SK-N-SH treated with all-trans-retinoic acid at 6 μM for 48 hours (cell line): ENCODE measurements around the gene SLC6A3.
A peak's percentile ranks its signal among the peaks of the same experiment; 100 is the strongest.

Experiments used
- ATAC-seq: fragments of 200-7000 bp; cut with Tn5 transposase; 3 replicates; pipeline ENCODE4 v1.9.1; 2020; ENCODE audit warnings: mild to moderate bottlenecking, moderate library complexity
- ARNTL ChIP-seq: fragments of 450-650 bp; formaldehyde crosslinking; IDR thresholded peaks from 2 replicates; pipeline ENCODE4 v1.5.0; 2020; ENCODE audit warnings: low read depth, mild to moderate bottlenecking, moderate library complexity, borderline replicate concordance
- BACH2 ChIP-seq: fragments of 250-450 bp; sonication (Bioruptor Pico); IDR thresholded peaks from 2 replicates; pipeline ENCODE4 v1.9.0; 2021; ENCODE audit warnings: mild to moderate bottlenecking, borderline replicate concordance
- CSDC2 ChIP-seq: fragments of 250-450 bp; sonication (Bioruptor Pico); IDR thresholded peaks from 2 replicates; pipeline ENCODE4 v1.5.0; 2020; ENCODE audit warnings: mild to moderate bottlenecking, moderate library complexity
- ESRRG ChIP-seq: fragments of 250-450 bp; sonication (Bioruptor Pico); IDR thresholded peaks from 2 replicates; pipeline ENCODE4 v1.6.1; 2021; ENCODE audit warnings: mild to moderate bottlenecking
- GLIS3 ChIP-seq: fragments of 250-450 bp; sonication (Bioruptor Pico); IDR thresholded peaks from 2 replicates; pipeline ENCODE4 v1.5.0; 2020; ENCODE audit warnings: mild to moderate bottlenecking, moderate library complexity
- ISL1 ChIP-seq: fragments of 250-450 bp; sonication (Bioruptor Pico); IDR thresholded peaks from 2 replicates; pipeline ENCODE4 v2.1.2; 2022; ENCODE audit warnings: mild to moderate bottlenecking, moderate library complexity
- OSR1 ChIP-seq: fragments of 250-450 bp; sonication (Bioruptor Pico); IDR thresholded peaks from 2 replicates; pipeline ENCODE4 v1.8.0; 2022; ENCODE audit warnings: moderate library complexity, mild to moderate bottlenecking, inconsistent platforms
- PATZ1 ChIP-seq: fragments of 250-450 bp; sonication (Bioruptor Pico); IDR thresholded peaks from 2 replicates; pipeline ENCODE4 v1.8.0; 2020; ENCODE audit warnings: mild to moderate bottlenecking, moderate library complexity, borderline replicate concordance
- PPARA ChIP-seq: fragments of 250-450 bp; sonication (Bioruptor Pico); IDR thresholded peaks from 2 replicates; pipeline ENCODE4 v1.5.0; 2020; ENCODE audit warnings: mild to moderate bottlenecking, borderline replicate concordance
- SNAI2 ChIP-seq: fragments of 250-450 bp; sonication (Bioruptor Pico); IDR thresholded peaks from 2 replicates; pipeline ENCODE4 v1.5.0; 2020; ENCODE audit warnings: mild to moderate bottlenecking, moderate library complexity
- TCF4 ChIP-seq: fragments of 250-450 bp; sonication (Bioruptor Pico); IDR thresholded peaks from 2 replicates; pipeline ENCODE4 v1.8.0; 2021; ENCODE audit warnings: mild to moderate bottlenecking, moderate library complexity, borderline replicate concordance
- TOX ChIP-seq: fragments of 250-450 bp; sonication (Bioruptor Pico); IDR thresholded peaks from 2 replicates; pipeline ENCODE4 v1.8.0; 2021; ENCODE audit warnings: mild to moderate bottlenecking, moderate library complexity, borderline replicate concordance
- ZC3H10 ChIP-seq: fragments of 250-450 bp; sonication (Bioruptor Pico); IDR thresholded peaks from 2 replicates; pipeline ENCODE4 v1.5.1; 2021; ENCODE audit warnings: mild to moderate bottlenecking, moderate library complexity
- ZFP3 ChIP-seq: fragments of 250-450 bp; sonication (Bioruptor Pico); IDR thresholded peaks from 2 replicates; pipeline ENCODE4 v1.5.0; 2020; ENCODE audit warnings: mild to moderate bottlenecking, moderate library complexity
- ZNF565 ChIP-seq: fragments of 450-650 bp; formaldehyde crosslinking; conservative IDR thresholded peaks from 2 replicates; pipeline ENCODE4 v1.5.0; 2020; ENCODE audit warnings: low read depth, mild to moderate bottlenecking, moderate library complexity
- ZNF8 ChIP-seq: fragments of 450-650 bp; formaldehyde crosslinking; IDR thresholded peaks from 2 replicates; pipeline ENCODE4 v1.5.0; 2020; ENCODE audit warnings: mild to moderate bottlenecking, moderate library complexity
- TF ChIP-seq, protein P1 (sequence below): fragments of 250-450 bp; sonication (Bioruptor Pico); IDR thresholded peaks from 2 replicates; pipeline ENCODE4 v1.5.1; 2021; ENCODE audit warnings: mild to moderate bottlenecking, moderate library complexity
- TF ChIP-seq, protein P2 (sequence below): fragments of 250-450 bp; sonication (Bioruptor Pico); IDR thresholded peaks from 2 replicates; pipeline ENCODE4 v1.5.0; 2020; ENCODE audit warnings: mild to moderate bottlenecking, moderate library complexity
- TF ChIP-seq, protein P3 (sequence below): fragments of 250-450 bp; sonication (Bioruptor Pico); IDR thresholded peaks from 2 replicates; pipeline ENCODE4 v1.5.1; 2020; ENCODE audit warnings: low read depth, mild to moderate bottlenecking, moderate library complexity

The SLC6A3 gene

DNA sequence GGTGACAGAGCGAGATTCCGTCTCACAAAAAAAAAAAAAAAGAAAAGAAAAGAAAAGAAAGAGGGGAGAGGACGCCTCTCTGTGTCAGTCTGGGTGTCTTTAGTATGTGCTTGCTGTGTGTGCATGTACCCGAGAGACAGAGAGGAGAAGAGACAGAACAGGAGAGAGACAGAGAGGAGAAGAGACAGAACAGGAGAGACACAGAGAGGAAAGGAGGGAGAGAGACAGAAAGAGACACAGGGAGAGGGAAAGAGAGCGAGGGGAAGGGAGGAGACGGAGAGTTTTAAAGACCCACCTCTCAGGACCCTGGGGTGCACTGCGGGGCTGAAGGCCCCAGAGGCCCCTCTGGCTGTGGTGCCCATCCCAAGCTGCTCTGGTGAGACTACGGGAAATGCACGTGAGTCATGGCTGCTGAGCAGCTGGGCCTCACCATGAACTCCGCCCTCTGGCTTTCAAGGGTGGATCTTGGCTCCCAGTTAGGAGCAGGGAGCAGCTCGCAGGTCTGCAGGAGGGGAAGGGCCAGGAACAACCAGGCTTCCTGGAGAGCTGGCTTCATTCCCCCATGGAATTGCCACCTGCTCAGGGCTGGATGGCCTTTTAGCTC is 7.9 kb downstream of the SLC6A3 start:
- peak; percentile 71 for ATAC-seq
- TF ChIP-seq CSDC2 (CRISPR knock-in tag) = no peak
- no peak for TF ChIP-seq ZNF8 (CRISPR knock-in tag)
- TF ChIP-seq ESRRG = no peak
- TF ChIP-seq ISL1 (CRISPR knock-in tag) = no peak
- TF ChIP-seq, protein P1, sequence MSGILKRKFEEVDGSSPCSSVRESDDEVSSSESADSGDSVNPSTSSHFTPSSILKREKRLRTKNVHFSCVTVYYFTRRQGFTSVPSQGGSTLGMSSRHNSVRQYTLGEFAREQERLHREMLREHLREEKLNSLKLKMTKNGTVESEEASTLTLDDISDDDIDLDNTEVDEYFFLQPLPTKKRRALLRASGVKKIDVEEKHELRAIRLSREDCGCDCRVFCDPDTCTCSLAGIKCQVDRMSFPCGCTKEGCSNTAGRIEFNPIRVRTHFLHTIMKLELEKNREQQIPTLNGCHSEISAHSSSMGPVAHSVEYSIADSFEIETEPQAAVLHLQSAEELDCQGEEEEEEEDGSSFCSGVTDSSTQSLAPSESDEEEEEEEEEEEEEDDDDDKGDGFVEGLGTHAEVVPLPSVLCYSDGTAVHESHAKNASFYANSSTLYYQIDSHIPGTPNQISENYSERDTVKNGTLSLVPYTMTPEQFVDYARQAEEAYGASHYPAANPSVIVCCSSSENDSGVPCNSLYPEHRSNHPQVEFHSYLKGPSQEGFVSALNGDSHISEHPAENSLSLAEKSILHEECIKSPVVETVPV (CRISPR knock-in tag) = no peak
- no peak for TF ChIP-seq ARNTL (CRISPR knock-in tag)

GRCh38 chr5:1436681-1437080 is 8.6 kb downstream of the SLC6A3 start:
- ATAC-seq = no peak

GRCh38 chr5:1436036-1436435 is 9.2 kb downstream of the SLC6A3 start:
- ATAC-seq = no peak
- TF ChIP-seq, protein P2, sequence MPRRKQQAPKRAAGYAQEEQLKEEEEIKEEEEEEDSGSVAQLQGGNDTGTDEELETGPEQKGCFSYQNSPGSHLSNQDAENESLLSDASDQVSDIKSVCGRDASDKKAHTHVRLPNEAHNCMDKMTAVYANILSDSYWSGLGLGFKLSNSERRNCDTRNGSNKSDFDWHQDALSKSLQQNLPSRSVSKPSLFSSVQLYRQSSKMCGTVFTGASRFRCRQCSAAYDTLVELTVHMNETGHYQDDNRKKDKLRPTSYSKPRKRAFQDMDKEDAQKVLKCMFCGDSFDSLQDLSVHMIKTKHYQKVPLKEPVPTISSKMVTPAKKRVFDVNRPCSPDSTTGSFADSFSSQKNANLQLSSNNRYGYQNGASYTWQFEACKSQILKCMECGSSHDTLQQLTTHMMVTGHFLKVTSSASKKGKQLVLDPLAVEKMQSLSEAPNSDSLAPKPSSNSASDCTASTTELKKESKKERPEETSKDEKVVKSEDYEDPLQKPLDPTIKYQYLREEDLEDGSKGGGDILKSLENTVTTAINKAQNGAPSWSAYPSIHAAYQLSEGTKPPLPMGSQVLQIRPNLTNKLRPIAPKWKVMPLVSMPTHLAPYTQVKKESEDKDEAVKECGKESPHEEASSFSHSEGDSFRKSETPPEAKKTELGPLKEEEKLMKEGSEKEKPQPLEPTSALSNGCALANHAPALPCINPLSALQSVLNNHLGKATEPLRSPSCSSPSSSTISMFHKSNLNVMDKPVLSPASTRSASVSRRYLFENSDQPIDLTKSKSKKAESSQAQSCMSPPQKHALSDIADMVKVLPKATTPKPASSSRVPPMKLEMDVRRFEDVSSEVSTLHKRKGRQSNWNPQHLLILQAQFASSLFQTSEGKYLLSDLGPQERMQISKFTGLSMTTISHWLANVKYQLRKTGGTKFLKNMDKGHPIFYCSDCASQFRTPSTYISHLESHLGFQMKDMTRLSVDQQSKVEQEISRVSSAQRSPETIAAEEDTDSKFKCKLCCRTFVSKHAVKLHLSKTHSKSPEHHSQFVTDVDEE (CRISPR knock-in tag) = no peak
- TF ChIP-seq TCF4 (CRISPR knock-in tag) = no peak
- TF ChIP-seq PPARA (CRISPR knock-in tag) = no peak
- TF ChIP-seq, protein P3, sequence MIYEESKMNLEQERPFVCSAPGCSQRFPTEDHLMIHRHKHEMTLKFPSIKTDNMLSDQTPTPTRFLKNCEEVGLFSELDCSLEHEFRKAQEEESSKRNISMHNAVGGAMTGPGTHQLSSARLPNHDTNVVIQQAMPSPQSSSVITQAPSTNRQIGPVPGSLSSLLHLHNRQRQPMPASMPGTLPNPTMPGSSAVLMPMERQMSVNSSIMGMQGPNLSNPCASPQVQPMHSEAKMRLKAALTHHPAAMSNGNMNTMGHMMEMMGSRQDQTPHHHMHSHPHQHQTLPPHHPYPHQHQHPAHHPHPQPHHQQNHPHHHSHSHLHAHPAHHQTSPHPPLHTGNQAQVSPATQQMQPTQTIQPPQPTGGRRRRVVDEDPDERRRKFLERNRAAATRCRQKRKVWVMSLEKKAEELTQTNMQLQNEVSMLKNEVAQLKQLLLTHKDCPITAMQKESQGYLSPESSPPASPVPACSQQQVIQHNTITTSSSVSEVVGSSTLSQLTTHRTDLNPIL (CRISPR knock-in tag) = no peak
- no peak for TF ChIP-seq CSDC2 (CRISPR knock-in tag)
- TF ChIP-seq BACH2 = no peak
- TF ChIP-seq ZNF565 (CRISPR knock-in tag) = no peak
- TF ChIP-seq ZC3H10 (CRISPR knock-in tag) = no peak
- TF ChIP-seq, protein P1 (CRISPR knock-in tag) = no peak

More at GRCh38 chr5:1436681-1437080, 8.6 kb downstream of the SLC6A3 start:
- TF ChIP-seq ESRRG = no peak
- TF ChIP-seq ZC3H10 (CRISPR knock-in tag) = no peak
- TF ChIP-seq, all 23 proteins: peak for 0

DNA sequence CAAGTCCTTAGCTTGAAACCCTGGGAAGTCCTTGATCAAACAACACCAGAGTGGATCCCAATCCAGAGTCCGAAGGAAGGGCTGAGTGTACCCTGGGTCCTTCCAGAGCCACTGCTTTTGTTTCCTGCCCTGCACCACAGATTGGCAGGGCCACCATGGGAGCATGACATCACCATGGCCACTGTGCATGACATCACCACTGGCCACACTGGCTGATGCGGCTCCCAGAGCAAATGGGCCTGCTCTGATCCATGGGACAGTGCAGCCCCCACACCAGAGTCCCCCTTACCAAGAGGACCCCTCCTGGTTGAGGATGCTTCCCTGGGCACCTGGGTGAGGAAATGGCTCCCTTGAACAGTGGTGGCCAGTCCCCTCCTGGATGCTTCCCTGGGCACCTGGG is 9.9 kb downstream of the SLC6A3 start:
- TF ChIP-seq, protein P2 (CRISPR knock-in tag) = no peak
- TF ChIP-seq, protein P3 (CRISPR knock-in tag) = no peak
- TF ChIP-seq ZNF565 (CRISPR knock-in tag) (no peak), ZFP3 (CRISPR knock-in tag) (no peak), CSDC2 (CRISPR knock-in tag) (no peak), TOX (no peak), SNAI2 (CRISPR knock-in tag) (no peak), PATZ1 (CRISPR knock-in tag) (no peak), OSR1 (CRISPR knock-in tag) (no peak), GLIS3 (no peak), ESRRG (no peak), ZC3H10 (CRISPR knock-in tag) (no peak)
- TF ChIP-seq, protein P1 (CRISPR knock-in tag) = no peak
- no peak for ATAC-seq
